LNCAP (cell line): ENCODE measurements around the gene CHRNA3.

Experiments
- CTCF ChIP-seq: fragments of 450-650 bp; IDR thresholded peaks from 2 replicates; pipeline ENCODE4 v1.5.1; 2017; ENCODE audit warnings: mild to moderate bottlenecking

CHRNA3 gene

DNA sequence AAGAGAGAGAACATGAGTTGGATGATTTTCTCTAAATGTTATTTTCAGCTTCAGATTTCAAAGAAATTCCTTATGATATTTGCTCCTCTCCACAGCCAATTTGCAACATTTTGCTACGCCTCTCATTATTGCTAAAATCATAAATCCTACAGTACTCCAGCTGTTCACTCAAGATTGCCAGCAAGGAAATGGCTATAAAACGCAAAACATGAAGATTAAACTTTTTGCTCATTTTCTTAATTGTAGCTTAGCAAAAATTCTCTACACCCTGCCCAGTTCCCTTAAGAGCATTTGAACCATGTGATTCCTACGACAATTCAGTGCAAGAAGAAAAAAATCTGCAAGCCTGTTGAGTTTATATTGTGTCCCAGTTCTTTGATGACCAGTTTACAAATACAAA, 6.8 kb downstream of the CHRNA3 start:
- TF ChIP-seq CTCF: no peak

DNA sequence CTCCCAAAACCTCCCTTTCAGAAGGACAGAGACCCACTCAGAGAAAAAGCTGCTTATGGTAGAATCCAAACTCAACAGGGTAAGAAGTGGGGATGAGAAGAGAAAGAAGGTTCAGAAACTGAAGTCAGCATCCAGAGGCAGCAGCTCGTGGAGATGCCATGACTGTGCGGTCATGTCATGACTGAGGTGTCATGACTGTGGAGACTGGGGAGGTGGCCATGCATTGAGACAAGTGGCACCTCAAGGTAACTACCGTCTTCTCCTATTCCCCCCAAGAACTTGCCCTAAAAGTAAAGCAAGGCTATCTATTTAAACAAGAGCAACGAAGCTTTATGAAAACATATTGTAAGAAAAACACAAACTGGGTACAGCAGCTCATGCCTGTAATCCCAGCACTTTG, 15.1 kb downstream of the CHRNA3 start:
- TF ChIP-seq CTCF: no peak

DNA sequence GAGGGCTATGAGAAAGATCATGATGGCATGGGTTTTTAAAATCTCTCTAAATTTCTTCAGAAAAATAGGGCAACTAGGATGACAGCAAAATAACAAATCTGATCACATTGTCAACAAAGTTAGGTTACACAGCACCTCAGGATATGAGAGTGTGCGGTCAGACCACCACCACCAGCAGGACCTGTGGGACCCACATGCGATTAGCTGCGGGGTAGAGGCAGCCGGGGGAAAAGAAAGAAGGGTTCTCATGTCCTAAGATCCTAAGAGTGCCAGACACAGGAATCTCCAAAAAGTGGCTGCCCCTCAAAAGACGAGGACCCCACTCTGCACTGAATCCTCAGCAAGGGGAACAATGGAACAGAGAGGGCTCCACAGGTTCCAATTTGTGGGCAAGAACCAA, 15.6 kb downstream of the CHRNA3 start:
- TF ChIP-seq CTCF: no peak

- no peak for TF ChIP-seq CTCF
Observed at GRCh38 chr15:78604420-78604819, 16.4 kb downstream of the CHRNA3 start.

DNA sequence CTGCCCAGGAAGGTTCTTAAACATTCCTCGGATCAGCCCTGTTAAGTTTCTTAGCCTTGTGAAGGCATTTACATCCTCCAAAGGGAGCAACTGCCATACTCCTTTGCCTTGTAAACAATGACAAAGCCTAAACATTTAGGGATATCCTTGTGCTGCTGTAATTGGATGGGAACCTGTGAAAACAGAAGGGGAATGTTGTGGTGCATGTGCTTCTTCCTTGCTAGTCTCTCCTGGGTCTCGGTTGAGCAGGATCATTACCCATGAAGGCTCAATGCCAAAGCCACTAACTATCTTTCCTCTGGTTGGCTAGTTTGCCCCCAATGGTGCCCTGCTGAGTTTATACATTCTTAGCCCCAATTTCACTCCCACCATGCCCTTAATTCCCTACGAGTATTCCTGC, 17.3 kb downstream of the CHRNA3 start:
- no peak for TF ChIP-seq CTCF

DNA sequence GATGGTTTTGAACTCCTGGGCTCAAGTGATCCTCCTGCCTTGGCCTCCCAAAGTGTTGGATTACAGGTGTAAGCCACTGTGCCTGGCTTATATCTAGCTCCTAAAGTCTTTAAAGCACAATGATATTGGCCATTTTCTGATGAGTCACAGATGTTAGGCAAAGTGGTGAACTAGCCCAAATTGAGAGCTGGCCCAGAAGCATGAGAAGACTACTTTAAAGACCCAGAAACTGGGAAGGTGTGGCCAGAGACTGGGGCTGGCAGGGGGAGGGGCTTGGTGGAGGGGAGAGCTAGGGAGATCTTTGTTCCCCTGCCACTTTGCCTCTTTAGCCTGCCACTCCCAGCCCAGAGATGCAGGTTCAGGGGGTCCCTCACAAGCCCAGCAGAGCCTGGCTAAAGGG, 21.6 kb downstream of the CHRNA3 start:
- TF ChIP-seq CTCF: no peak

DNA sequence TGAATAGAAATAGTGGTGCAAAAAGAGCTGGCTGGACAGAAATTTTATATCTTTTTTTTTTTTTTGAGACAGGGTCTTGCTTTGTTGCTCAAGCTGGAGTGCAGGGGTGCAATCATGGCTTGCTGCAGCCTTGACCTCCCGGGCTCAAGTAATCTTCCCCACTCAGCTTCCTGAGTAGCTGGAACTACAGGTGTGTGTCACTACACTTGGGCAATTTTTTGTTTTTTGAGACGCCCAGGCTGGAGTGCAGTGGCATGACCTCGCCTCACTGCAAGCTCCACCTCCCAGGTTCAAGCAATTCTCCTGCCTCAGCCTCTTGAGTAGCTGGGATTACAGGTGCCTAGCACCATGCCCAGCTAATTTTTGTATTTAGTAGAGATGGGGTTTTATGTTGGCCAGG, 22.4 kb downstream of the CHRNA3 start:
- TF ChIP-seq CTCF: no peak

DNA sequence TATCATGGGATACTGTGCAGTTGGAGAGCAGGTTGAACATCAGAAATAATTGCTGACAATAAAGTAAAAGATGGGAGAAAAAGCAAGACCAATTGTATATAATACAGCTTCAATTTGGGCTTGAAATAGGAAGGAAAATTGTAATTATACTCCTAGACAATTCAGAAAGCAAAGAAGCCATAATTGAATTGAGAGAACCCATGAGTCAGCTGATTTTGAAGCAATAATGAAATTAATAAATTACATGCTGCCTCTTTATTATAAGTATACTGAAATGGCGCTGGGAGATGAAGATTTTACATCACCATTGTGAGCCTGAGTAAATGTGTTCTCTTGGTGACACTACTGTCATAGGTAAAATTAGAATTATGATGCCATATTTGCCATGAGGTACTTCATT, 23.2 kb downstream of the CHRNA3 start:
- no peak for TF ChIP-seq CTCF
